IPS-11a (cell line): ENCODE measurements around the gene NPY4R.
"Not testable (repeated sequence)": the region's sequence is repeated elsewhere in the genome, so short reads cannot be mapped to it uniquely, and the experiment has no call there.

Source experiments
- H3K4me3 ChIP-seq: one replicate; pipeline ENCODE4 v1.5.1; 2013; ENCODE audit warnings: low read depth, low read length, control low read depth

Gene NPY4R

GRCh38 chr10:46465765-46466164 lies at the start of gene NPY4R:
Gene NPY4R, minus strand, starts transcription at chr10:46465958. Its CDS starts 3,323 bp downstream, at chr10:46462635.
- not testable (repeated sequence) for H3K4me3 ChIP-seq

GRCh38 chr10:46515366-46515765 lies 49.6 kb upstream of the NPY4R start:
- H3K4me3 ChIP-seq, result no peak overlapping the region

- no peak overlapping the region for H3K4me3 ChIP-seq
These were observed 49.1 kb upstream of the NPY4R start for GRCh38 chr10:46514899-46515298.

DNA sequence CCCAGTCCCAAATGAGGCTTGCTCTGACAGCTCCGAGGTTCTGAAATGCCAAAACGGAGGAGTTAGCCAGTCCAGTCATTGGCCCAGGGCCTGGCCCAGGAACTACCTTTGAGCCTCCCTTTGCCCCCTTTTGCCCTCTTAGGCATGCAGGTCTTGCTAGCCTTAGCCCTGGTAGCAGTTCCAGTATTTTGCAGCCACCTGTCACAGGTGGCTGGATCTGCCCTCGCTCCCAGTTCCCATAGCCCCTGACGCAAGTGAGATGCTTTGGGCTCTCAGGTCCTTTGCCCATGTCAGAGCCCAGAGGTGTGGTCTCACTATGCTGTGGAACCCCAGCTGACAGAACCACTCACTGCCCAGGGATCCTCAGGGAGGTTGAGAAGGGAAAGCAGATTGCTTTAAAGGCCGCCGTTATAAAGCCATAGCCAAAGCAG lies 48.7 kb upstream of the NPY4R start:
- H3K4me3 ChIP-seq, result no peak overlapping the region

- not testable (repeated sequence) for H3K4me3 ChIP-seq
These were observed 47.6 kb upstream of the NPY4R start for GRCh38 chr10:46513333-46513732.

DNA sequence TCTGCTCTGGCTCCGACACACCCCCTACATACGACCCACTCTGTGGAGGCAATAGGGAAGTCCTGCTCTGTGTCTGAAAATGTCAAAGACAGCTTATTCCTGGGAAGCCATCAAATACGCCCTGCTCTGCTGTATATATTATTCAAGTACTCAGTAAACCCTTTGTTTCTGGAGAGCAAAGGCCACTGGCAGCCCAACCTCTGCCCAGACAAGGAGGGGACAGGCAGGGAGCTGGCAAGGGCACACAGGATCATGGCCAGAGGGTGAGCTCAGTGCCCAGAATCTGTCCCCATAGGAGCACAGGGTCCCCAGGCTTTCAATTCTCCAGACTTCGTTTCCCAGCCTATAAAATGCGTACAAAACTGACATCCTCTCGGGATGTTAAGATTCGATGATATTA lies 47.0 kb upstream of the NPY4R start:
- not testable (repeated sequence) for H3K4me3 ChIP-seq

DNA sequence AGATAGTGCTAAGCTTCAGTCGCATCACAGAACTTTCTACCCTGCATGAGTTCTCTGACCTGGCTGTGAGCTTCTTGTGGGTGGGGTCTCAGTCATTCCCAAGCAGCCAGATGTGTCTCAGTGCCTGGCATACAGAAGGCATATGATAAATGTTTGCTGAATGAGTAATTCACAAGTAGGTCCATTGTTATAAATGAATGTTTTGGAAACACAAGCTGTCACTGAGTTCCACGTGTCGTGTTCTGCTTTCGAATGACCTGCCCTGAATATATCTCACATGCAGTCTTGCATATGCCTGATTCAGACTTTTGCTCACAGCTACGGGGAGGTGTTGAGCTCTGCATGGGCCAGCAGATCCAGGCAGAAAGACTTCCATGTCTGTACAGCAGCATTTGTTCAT lies 46.2 kb upstream of the NPY4R start:
- H3K4me3 ChIP-seq, result not testable (repeated sequence)

DNA sequence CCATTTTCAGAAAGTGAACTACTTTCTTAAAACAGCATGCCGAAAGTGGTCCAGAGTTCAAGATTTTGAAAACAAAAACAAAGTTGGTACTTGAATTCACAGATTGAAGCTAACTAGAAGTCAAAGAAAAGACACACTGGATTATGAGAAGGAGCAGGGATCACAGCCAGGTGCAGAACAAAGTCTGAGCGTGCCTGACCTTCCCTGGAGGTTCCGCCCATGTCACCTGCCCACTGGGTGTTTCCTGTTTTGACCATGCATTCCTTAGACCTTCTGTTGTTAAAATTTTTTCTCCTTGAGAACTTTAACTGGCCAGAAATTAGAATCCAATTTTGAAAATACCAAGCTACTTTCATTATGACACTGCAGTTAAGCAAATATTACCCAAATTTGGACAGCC lies 34.2 kb upstream of the NPY4R start:
- H3K4me3 ChIP-seq, result not testable (repeated sequence)

GRCh38 chr10:46498985-46499703 lies 33.4 kb upstream of the NPY4R start:
- H3K4me3 ChIP-seq, result not testable (repeated sequence)

- H3K4me3 ChIP-seq, result not testable (repeated sequence)
These were observed 32.1 kb upstream of the NPY4R start for GRCh38 chr10:46497878-46498277.

- not testable (repeated sequence) for H3K4me3 ChIP-seq
These were observed 31.6 kb upstream of the NPY4R start for GRCh38 chr10:46497401-46497800.

- not testable (repeated sequence) for H3K4me3 ChIP-seq
These were observed 25.8 kb upstream of the NPY4R start for GRCh38 chr10:46491364-46492114.

GRCh38 chr10:46490285-46490684 lies 24.5 kb upstream of the NPY4R start:
- H3K4me3 ChIP-seq, result not testable (repeated sequence)

DNA sequence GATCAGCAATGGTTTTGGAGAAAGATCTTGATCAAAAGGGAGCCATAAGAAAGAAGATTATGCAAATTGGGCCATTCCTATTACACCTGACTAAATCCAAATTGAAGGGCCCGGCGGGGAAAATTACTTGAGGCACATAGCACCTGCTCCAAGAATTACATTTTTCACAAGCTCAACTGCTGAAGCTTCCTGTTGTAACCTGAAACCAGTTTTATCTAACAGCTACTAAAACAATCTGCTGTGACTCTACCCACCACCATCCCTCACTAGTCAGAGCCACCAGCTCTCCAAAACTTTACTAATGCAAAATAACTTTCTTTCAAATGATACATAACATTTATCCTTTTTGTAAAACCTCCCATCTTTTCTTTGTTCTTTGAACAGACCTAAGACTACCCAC lies 20.7 kb upstream of the NPY4R start:
- not testable (repeated sequence) for H3K4me3 ChIP-seq

GRCh38 chr10:46474746-46475320 lies 9.1 kb upstream of the NPY4R start:
- not testable (repeated sequence) for H3K4me3 ChIP-seq

DNA sequence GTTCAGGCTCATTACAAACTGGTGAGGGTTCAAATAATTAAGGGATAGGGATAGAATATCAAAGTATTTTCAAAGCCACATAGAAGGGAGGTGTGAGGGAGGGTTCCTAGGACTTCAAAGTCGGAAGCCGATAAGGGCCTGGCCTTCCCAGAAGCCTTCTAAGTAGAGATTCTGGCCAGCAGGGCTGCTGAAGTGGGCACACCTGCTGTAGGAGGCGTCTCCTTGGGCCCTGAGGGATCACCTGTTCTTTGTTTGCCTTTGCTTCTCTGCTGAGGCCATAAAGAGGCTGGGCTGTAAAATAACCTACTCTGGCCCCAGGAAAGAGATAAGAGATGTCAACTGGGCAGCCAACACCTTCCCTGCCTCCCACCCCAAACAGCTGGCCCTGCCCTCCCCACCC lies 8.0 kb upstream of the NPY4R start:
- not testable (repeated sequence) for H3K4me3 ChIP-seq

GRCh38 chr10:46470134-46470533 lies 4.4 kb upstream of the NPY4R start:
- H3K4me3 ChIP-seq, result not testable (repeated sequence)

DNA sequence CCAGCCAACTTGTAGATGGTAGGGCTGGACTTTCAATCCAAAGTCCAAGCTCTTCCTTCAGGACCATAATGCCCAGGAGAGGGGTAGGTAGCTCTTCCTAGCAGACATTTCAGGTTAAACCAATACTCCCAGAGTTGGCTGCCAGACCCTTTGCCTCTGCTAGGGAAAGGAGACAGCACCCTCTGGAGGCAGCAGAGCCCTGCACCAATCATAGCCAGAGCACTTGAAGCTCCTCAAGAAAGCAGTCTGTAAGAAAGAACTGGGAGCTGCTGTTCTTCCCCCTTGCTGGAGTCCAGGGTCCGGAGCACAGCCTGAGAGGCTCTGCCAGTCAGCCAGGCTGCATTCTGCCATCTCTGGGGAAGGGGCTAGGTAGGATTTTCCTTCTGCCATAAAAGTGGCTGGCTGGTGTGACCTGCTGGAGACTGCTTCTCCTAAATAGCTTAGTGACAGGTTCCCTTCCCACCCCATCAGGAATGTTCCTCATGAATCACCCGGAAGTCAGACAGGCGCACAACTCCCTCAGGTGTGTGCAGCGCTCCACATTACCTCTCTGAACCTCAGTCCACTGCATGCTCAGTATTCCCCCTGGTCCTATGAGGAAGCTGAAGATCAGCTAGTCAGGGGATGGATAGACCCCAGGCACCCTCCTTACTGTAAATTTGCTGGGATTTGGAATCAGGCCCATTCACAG lies 2.5 kb upstream of the NPY4R start:
- not testable (repeated sequence) for H3K4me3 ChIP-seq

- not testable (repeated sequence) for H3K4me3 ChIP-seq
These were observed 2.1 kb downstream of the NPY4R start for GRCh38 chr10:46463608-46464007.

DNA sequence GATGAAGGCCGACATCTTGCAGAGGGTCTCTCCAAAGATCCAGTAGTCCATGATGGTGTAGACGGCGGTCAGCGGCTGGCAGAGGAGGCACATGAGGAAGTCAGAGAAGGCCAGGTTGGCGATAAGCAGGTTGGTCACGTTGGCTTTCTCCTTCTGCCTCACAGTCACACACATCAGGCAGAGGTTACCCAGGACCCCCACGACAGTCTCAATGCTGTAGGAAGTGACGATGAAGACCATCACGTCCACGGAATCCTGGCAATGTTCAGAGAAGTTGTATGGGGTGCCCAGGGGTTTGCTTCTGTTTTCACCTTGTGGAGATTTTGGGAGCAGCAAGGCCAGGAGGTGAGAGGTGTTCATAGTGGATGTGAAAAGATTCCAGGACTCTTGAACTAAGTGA lies 3.5 kb downstream of the NPY4R start:
- not testable (repeated sequence) for H3K4me3 ChIP-seq

GRCh38 chr10:46459579-46459978 lies 6.2 kb downstream of the NPY4R start:
- H3K4me3 ChIP-seq, result not testable (repeated sequence)
